Epidermal melanocyte (primary cell): Measurements from ENCODE around the gene SELENOV.

Experiments used
- DNase-seq: peaks from one replicate; pipeline ENCODE4 v3.0.0; 2011; ENCODE audit warnings: low spot score; ENCODE audit not compliant: insufficient read length

SELENOV gene

DNA sequence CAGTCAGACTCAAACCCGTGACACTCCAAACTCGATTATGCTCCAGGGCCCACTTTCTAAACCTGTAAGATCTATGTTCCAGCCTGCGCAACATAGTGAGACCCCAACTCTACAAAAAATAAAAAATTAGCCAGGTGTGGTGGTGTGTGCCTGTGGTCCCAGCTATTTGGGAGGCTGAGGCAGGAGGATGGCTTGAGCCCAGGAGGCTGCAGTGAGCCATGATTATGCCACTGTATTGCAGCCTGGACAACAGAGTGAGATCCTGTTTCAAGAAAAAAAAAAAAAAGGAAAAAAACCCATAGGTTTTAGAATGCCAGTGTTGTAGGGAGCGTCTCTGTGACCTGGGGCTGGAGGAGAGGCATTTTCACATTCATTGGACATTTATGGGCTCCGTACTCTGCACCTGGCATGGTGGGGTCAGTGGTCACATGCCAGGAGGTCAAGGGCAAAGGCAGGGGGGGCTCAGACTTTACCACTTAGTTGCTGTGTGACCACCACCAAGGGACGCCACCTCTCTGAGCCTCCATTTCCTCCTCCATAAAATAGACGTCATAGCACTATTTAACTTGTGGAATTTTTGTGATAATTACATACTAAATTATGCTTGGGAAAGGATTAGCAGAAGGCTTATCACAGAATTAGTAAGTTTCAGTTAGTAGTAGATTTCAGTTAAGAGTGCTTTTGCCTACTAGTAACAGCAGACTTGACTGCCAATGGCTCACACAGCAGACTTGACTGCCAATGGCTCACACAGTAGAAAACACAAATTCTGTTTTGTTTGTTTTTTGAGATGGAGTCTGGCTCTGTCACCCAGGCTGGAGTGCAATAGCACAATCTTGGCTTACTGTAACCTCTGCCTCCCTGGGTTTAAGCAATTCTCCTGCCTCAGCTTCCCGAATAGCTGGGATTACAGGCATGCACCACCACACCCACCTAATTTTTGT lies 5.9 kb downstream of the SELENOV start:
- DNase-seq, result no peak

DNA sequence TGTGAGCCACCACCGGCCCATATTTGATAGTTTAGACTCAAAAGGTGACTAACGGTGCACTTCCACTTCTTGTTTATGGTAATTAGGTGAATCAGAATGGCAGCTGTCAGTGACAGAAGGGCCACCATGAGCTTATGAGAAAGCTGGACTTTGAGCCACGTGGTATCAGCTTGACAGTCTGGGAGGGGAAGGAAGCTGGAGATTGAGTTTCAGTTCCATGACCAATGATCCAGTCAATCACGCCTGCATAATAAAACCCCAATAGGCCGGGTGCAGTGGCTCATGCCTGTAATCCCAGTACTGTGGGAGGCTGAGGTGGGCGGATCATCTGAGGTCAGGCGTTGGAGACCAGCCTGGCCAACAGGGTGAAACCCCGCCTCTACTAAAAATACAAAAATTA lies 9.6 kb downstream of the SELENOV start:
- no peak for DNase-seq

DNA sequence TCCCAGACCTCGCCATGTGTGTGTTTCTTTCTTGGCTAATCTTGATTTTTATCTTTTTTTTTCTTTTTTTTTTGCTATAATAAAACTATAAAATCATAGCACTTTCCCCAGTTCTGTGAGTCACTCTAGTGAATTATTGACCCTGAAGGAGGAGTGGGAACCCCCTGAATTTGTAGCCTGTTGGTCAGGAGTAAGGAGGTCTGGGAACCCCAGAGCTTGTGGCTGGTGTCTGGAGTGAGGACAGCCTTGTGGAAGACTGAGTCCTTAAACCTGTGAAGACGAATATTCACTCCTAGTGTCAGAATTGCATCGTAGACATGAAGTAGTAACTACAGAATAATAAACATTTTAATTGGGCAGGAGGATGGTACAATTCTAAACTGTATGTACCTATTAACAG lies 10.3 kb downstream of the SELENOV start:
- no peak for DNase-seq

DNA sequence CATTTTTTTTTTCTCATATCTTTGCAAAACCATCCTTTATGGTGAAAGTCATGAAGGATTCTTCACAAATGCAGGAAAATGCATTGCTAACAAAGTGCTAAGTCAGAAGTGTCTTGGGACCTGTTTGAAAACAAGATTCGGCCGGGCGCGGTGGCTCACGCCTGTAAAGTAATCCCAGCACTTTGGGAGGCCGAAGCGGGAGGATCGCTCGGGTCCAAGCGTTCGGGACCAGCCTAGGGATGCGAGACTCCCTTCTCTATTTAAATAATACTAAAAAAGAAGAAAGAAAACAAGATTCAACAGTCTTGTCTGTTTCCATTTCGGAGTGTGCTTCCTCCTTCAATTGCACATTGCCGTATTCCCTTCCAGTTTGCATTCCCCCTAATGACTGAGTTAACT lies 16.9 kb downstream of the SELENOV start:
- DNase-seq, result no peak

DNA sequence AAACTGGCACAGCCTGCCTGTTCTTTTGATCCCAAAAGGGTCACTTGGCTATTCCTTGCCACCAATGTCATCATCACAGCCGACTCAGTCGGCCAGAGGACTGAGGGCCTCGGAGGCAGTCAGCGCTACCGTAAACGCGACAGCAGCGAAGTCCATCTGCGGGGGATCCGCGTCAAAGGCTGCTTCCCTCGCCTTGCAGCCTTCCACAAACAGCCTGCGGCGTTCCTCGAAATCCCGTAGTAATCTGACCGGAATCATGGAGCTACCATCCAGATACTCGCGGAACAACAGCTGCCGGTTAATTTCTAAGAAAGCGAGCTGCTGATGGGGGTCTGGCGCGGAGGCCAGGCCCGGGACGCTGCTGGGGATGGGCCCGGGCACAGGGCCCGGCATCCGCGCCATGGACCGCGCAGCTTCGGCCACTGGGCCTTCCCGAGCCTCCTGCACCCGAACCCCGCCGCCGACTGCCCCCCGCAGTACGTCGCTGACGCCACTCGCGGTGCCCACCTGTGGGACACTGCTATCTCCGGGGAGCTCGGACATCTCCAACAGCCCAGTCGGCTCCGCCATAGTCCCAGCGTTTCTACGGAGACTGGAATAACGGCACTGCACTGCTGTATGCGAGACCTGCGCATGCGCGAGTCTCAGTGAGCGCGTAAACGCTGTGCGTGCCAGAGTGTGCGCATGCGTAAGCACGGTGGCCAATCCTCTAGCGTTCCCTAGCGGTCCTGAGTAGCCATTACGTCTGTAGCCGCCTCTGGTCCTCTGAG lies 17.5 kb downstream of the SELENOV start, which contains the start of gene EID2B:
Gene EID2B (minus strand): TSS at position 620 of the 770 bp plus-strand sequence. CDS start 50 bp downstream, at position 570.
- peak; percentile 95 for DNase-seq

DNA sequence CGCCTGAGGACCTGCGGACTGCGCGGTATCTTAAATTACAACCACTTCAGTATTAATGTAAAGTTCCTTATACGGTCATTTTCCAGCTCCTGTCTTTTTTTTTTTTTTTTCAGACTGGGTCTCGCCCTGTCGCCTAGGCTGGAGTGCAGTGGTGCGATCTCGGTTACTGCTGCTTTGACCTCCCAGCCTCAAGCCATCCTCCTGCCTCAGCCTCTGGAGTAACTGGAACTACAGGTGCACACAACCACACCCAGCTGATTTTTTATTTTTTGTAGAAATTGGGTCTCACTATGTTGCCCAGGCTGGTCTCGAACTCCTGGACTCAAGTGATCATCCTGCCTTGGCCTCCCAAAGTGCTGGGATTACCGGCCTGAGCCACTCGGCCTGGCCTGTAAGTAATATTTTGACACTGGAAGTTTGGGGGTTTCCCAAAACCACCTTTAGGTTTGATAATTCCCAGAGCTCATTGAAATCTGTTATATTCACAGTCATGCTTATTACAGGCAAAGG lies 18.1 kb downstream of the SELENOV start:
- no peak for DNase-seq

DNA sequence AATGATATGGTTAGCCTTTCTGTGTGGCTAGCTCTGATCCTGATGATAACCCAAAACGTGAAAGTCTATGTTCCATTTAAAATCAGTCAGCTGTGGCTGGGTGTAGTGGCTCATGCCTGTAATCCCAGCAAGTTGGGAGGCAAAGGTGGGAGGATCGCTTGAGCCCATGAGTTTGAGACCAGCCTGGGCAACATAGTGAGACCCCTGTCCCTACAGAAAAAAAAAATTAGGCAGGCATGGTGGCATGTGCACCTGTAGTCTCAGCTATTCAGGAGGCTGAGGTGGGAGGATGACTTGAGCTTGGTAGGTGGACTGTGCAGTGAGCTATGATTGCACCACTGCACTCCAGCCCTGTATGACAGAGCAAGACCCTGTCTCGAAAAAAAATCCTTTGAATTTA lies 18.9 kb downstream of the SELENOV start:
- no peak for DNase-seq

DNA sequence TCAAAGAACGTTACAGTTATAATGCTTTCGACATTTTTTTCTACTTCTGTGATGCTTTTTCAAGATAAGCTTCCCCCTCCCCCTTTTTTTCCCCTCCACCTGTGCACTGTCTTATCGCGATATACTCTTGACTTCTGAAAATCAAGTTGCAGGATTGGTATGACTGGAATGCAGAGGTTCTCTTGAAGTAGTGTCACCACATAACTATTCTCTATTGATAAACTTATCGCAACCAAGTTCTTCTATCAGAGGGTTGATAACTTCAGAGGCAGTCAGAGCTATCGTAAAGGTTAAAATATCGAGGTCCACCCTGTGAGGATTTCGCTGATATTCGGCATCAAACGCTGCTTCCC lies 24.2 kb downstream of the SELENOV start:
- no peak for DNase-seq

DNA sequence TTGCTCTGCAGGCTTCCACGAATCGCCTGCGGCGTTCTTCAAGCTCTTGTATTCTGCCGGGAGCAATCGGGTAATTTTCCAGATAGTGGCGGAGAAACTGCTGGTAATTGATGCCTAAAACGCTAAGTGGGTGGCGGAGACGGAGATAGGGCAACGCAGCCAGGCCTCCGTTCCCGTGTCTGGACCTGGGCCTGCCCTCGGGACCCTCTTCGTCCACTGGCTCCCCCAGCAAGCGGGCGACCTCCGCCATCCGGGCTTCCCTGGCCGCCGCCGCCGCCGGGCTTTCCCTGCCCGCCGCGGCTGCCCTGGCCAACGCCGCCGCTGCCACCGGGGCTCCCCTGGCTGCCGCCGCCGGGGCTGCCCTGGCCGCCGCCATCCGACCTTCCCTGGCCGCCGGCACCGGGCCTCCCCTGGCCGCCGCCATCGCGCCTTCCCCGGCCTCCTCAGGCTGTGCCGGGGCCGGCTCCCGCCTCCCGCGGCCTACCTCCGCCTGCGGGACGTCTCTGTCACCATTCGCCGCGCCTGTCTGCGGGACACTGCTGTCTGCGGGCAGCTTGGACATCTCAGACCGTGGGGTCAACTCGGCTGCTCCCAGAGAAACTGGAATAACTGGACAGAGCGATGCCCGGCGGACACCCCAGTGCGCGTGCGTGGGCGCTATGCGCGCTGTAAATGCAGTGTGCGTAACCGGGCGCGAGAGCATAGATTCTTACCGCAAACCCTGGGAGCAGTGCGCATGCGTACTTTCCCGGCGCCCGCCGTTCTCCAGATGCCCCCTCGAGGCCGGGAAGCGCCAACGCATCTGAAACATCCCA lies 24.8 kb downstream of the SELENOV start, which contains the start of gene EID2:
Gene EID2 (minus strand): TSS at position 644 of the 815 bp plus-strand sequence. CDS start 82 bp downstream, at position 562.
- peak; percentile 97 for DNase-seq

DNA sequence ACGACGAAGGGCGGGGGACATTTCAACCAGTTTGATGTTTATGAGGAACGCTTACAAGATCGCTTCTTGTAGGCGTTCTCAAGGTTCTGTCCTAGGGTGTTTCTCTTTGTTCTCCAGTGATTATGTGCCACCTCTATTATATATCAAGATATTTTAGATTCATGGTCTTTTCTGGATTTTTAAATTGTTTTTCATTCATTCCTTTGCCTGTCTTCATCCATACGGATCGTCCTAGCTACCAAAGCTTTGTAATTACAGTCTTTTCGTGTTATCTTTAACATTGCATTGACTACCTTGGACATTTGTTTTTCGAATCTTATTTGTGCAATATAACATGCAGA lies 25.4 kb downstream of the SELENOV start:
- no peak for DNase-seq

DNA sequence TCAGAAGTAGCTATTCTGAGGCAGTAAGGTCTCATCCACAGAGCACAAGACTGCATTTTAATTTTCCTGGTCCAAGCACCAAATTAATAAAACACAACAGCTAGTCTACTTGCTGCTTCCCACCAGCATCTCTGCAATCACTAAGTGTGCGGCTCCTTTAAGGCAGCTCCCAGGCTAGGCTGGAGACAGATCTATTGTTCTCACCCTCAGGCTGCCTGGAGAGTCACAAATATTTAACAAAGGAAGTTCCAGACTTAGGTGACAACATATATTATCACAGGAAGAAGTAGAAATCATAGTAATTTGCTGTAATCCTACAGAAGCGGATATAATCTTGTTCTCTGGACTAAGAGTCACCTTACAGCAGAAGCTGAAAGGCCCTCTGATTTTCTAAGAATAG lies 27.3 kb downstream of the SELENOV start:
- no peak for DNase-seq

DNA sequence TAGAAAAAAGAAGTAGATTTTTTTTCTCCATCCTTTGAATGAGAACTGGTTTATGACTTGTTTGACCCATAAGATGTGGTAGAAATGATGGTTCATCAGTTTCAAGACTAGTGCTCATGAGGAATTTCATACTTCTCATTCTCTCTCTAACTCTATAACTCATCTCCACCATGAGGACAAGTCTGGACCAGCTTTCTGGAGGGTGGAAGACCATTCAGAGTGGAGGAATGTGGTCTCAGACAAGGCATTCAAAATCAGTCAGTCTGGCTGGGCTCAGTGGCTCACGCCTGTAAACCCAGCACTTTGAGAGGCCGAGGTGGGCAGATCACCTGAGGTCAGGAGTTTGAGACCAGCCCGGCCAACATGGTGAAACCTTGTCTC lies 28.5 kb downstream of the SELENOV start:
- no peak for DNase-seq

DNA sequence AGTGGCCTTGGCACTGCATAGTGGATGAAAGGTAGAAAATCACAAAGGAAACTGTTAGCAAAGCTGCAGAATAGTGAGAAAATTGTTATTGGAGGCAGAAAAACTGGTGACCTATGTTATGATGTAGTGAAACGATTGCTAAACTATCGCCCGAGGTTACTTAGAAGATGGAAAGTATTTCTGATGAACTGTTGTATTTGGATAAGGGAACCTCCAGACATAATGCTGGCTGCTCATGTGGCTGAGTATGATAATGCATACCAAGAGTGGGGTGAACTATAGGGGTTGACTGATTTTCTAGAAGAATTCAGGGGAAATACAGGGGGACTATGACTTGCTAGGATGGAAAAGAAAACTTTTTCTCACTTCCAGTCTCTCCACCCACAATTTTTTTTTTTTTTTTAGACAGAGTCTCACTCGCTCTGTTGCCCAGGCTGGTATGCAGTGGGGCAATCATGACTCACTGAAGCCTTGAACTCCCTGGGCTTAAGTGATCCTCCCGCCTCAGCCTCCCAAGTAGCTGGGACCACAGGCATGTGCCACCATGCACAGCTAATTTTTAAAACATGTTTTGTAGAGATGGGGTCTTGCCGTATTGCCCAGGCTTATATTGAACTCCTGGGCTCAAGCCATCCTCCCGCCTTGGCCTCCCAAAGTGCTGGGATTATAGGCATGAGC lies 29.4 kb downstream of the SELENOV start:
- DNase-seq, result no peak

DNA sequence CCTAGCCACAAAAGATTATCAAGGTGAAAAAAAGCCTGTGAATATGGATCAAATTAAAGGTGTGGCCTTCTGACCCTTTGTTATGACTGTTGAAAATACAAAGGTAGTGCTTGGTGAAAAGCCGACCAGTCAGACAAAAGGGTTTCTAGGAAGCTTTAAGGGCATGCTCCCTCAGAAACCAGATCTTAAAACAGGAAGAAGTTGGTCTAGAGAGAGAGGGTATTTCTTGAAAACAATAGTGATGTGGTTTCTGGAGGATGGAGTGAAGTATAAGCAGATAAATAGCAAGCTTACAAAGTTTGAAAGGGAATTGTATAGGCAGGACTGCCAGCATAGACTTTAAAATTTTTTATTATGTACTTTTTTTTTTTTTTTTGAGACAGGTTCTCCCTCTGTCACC lies 30.0 kb downstream of the SELENOV start:
- DNase-seq, result no peak

DNA sequence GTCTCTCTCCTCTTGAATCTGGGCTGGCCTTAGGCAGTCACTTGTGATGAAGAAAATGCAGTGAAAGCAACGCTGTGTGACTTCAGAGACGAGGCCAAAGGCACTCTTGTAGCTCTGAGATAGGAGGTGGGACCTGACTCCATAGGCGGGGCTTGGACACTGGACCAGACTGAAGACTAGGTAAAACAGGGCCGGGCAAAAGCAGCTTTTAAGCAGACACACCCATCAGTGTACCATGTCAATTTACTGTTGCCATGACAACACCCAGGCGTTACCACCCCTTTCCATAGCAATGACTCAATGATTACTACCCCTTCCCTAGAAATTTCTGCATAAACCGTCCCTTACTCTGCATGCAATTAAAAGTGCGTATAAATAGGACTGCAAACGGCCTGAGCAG lies 31.7 kb downstream of the SELENOV start:
- DNase-seq, result no peak

DNA sequence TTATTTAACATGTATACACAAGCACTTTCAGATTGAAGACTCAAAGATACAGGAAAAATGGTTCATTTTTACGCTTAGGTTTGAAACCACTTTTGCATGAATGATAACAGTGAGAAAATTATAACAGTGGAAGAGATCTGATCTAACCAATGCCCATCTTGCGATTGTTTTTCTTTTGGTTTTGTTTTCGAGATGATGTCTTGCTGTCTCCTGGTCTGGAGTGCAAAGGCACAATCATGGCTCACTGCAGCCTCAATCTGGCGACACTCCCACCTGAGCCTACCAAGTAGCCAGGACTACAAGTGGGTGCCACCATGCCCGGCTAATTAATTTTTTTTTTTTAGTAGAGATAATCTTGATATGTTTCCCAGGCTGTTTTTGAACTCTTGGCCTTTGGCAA lies 35.3 kb downstream of the SELENOV start:
- DNase-seq, result no peak

DNA sequence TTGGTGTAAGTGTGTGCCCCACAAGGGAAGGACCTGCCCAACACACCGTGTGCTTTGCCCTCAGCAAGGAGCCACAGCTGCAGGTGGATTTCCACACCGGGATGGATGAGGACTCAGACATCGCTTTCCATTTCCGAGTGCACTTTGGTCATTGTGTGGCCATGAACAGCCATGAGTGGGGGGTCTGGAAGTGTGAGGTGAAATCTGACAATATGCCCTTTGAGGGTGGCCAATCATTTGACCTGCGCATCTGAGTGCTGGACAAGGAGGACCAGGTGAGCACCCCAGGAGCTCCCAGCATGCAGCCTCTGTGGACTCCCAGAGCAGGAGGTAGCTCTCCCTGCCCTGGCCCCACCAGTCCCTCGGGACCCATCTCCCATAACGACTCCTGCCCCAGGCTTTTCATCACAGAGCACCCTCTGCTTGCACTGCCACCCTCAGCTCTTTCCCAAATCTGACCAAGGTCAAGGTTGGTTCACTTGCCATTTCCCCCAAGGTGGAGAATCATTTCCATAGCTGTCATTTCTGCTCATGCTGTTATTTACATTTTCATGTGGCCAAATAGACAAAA lies 38.2 kb downstream of the SELENOV start:
- no peak for DNase-seq

DNA sequence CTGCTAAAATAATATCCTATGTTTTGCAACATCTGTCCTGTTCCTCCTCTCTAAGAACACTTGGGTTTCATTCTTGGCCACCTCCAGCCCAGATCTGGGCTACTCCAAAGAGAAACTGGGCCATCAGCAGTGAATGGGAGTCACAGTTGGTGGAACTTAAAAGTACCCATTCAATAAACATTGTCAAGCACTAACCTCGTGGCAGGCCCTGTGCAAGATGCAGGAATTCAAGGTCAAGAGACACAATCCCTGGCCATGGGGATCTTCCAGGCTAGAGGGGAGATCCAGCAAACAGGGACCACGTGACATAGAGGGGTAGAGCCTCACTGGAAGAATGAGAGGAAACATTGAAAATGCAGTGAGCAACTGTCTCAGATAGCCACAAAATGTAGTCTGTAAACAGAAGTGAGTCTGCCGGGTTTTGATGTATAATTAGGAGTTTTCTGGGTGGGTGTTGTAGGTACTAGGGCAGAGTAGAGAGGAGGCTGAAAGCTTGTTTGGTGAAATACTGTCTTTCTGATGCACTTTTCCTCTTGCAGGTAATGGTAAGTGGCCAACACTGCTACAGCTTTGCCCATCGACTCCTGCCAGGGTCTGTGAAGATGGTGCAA lies 39.9 kb downstream of the SELENOV start:
- DNase-seq, result no peak

DNA sequence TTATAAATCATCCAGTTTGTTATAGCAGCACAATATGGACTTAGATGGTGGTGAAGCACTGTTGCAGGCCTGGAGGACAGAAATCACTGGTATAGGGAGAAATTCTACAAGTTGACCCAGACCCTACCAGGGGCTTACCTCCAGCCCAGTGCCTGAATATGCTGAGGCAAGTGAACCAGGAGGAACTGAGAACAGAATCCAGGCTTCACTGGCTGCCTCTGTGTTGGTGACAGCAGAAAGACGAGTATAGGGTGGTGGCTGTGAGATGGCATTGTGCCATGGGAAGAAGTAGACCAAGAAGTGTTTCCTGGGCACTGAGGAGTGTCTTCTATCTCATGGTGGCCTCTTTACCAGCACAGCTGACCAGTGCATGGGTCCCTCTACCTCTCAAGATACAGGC lies 40.9 kb downstream of the SELENOV start:
- no peak for DNase-seq
